GF-D8 (cell line): ENCODE data around the gene KRTAP10-1.

ENCODE experiments used
- DNase-seq: peaks from one replicate; lab custom pipeline; 2025; lab: John Stamatoyannopoulos, UW

KRTAP10-1 gene

DNA sequence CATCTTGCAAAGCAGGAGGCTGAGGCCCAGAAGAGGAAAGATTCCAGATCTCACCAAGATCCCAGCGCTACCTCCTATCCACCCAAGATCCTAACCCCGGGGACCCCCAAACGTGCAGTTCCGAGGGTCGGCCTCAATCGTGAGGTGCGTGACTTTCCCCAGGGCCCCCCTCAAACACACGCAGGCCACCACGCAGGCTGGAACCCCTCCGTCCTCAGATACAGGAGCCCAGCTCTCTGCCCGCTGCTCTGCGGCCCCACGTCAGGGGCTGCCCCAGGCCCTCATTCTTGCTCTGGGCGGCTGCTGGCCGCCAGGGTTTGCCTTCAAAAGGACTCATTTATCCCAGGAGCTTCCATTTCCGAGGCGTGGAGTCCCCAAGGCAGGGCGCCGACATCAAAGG is 39.9 kb downstream of the KRTAP10-1 start:
- DNase-seq, result no peak

DNA sequence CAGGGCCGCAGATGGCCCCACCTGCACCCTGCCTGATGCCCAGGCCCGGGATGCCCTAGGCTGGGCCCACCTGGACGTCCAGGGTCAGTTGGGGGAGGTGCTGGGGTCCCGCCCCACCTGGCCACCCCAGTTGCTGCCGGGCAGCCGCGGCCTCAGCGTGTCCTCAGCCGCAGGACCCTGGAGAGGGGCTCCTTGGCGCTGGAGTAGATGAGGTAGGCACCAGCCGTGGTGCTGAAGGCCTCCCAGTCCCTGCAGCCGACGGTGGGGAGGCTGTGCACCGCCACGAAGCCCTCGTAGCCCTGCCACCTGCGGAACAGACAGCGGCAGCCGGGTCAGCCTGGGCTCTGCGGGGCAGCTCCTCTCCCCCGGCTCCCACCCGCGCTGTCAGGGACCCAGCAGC is 40.4 kb downstream of the KRTAP10-1 start:
- no peak for DNase-seq

DNA sequence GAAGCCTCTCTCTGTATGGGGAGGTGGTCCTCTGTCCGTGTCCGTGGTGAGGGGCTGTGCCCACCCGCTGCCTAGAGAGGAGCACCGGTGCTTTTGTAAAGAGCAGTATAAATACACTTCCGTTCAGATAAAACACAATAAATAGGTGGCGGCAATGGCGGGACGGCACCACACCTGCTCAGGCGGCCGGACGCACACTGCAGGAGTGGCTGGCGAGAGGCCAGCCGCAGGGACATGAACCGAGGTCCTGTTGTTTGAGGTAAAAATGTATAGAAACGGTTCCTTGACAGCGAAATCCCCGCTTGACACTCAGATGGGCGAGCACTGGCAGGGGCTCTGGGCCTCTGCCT is 40.8 kb downstream of the KRTAP10-1 start:
- no peak for DNase-seq

DNA sequence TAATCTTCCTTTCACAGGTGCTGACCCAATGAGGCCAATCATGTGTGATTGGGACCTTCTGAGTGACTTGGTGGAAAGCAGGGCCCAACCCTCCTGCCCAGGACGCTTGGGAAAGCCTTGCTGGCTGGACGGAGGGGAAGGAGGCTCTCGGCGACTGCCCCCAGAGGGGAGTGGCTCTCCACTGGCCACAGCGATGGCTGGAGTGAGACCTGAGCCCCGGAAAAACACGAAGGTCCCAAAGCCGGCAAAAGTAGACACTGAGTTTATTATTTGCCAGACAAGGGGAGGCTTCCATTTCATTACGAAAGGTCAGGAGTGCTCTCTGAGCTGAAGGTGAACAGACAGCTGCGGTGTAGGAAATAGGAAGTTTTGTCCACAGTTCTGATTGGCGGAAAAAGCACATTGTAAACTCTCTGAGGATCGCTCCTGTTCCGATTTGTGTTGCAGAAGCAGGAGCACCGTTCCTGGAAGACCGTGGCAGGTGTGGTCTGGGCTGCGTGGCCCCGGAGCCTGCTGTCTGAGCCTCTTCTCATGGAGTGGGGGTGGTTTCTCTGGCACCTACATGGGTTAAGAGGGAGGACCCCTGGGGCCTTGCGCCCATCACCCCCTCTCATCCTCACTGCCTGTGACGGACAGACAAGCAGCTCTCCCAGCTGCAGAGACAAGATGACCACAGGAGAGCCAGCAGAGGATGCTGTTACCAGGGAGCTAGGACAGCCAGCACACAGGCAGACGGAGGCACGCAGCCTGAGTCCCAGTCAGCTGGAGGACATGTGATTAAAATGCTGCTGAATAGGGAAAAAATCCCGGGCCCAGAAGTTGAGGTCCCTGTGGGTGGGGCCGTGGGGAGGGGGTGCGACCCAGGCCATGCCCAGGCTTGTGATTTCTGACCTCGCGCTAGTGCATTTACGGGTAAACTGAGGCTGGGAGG is 41.5 kb downstream of the KRTAP10-1 start:
- no peak for DNase-seq

GRCh38 chr21:44497703-44498126 is 42.3 kb downstream of the KRTAP10-1 start:
- DNase-seq, result no peak

GRCh38 chr21:44496564-44497550 is 43.1 kb downstream of the KRTAP10-1 start:
- no peak for DNase-seq

GRCh38 chr21:44495611-44496563 is 44.1 kb downstream of the KRTAP10-1 start:
- no peak for DNase-seq

- DNase-seq, result no peak
Observed at GRCh38 chr21:44494956-44495355, 45.0 kb downstream of the KRTAP10-1 start.

DNA sequence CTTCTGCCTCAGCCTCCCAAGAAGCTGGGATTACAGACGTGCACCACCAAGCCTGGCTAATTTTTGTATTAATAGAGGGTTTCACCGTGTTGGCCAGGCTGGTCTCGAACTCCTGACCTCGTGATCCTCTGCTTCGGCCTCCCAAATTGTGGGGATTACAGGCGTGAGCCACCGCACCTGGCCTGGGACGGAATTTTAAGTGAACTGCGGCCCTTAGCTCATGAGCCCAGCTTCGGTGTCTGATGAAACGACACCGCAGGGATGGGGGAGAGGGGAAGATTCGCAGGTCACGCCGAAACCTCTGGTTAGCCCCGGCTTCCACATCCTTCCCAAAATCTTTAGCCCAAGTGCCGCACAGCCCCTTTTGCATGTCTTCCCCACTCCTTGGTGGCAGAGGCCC is 45.6 kb downstream of the KRTAP10-1 start:
- DNase-seq, result no peak

DNA sequence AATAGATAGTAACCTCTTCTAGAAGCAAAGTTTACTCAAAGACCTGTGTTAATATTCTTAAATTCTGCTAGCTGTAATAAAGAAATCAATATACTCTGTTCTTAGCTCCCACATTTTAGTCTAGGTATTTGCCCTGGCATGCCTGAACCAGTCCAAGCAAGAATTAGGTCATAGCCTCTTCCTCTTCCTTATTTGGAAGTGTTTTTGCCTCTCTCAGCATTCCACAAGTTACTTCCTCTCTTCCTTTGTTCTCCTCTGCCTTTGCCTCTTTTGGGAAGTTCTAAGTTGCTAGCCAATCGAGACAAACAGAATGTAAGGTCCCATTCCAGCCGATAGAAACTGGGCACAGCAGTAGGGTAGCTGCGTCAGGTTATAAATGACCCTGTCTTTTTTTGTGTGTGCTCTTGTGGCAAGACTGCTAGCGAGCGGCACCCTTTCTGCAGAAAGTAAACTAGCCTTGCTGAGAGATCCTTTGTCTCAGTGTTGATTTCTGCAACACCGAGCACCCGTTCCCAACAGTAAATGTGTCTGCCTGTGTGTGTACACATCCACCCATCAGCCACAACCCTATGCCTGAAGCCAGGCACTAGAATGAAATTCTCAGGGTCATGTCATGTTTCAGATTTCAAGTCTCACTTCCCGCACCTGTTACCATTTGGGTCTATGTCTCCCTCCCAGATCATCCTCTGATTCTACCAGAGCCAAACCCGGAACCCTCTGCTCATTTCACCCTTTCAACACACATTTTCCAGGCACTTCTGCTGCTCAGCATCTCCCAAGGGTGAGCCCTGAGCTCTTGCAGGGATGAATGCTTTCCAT is 47.2 kb downstream of the KRTAP10-1 start:
- no peak for DNase-seq

DNA sequence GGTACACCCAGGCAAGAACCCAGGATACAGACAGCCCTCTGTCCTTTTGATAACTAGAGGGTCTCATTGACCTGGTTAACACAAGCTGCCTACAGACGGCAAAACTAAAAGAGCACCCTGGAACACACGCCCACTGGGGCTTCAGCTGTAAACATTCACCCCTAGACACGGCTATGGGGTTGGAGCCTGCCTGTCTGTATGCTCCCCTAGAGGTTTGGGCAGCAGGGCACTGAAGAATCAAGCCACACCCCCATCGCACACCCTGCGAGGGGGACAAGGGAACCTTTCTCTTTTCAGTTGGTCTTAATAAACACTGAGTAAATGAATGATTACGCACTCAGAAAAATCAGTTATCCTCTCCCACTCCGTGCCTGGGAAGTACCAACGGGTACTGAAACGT is 49.2 kb downstream of the KRTAP10-1 start:
- DNase-seq, result no peak

- no peak for DNase-seq
Observed at GRCh38 chr21:44490405-44490804, 49.6 kb downstream of the KRTAP10-1 start.

- DNase-seq, result no peak
Observed at GRCh38 chr21:44489962-44490361, 50.0 kb downstream of the KRTAP10-1 start.
